Measurements from ENCODE around the gene SUPT6H. TPM values are rescaled to one million over a fixed set of nuclear protein-coding genes. Genes with fewer than 3 reads are reported as not detected.

SUPT6H gene
- total and polyA plus RNA-seq, 9 of the 15 experiments (the other 6 are each of a cell fraction or from before 2014, with no cell fraction given) = 1.7 to 77.7 (median 49.2) TPM

GRCh38 chr17:28612936-28613872 lies 48.8 kb upstream of the SUPT6H start (continued):
- TF ChIP-seq ZNF764 (CRISPR knock-in tag; IDR thresholded peaks at IDR 0.05; ENCODE audit: low read depth) (no peak), SRF (CRISPR knock-in tag; IDR thresholded peaks at IDR 0.05) (no peak), TARDBP (IDR thresholded peaks at IDR 0.05) (no peak), ETV1 (tag; conservative IDR thresholded peaks at IDR 0.05; ENCODE audit: low read depth) (no peak), EP400 (IDR thresholded peaks at IDR 0.05) (no peak), SMC3 (conservative IDR thresholded peaks at IDR 0.05; ENCODE audit: insufficient read depth, low read depth, low read length) (peak; percentile 48), RHOXF2B (CRISPR knock-in tag; conservative IDR thresholded peaks at IDR 0.05) (no peak), NR2C1 (IDR thresholded peaks at IDR 0.05) (no peak), NR2C1 (tag; IDR thresholded peaks at IDR 0.05) (no peak), TOE1 (IDR thresholded peaks at IDR 0.05; ENCODE audit: borderline replicate concordance) (no peak), TOE1 (CRISPR knock-in tag; IDR thresholded peaks at IDR 0.05; ENCODE audit: borderline replicate concordance, low read depth) (no peak), PHF21A (IDR thresholded peaks at IDR 0.05; ENCODE audit: borderline replicate concordance, low read depth) (no peak), ZNF79 (CRISPR knock-in tag; IDR thresholded peaks at IDR 0.05; ENCODE audit: low read depth) (no peak), ELF2 (CRISPR knock-in tag; IDR thresholded peaks at IDR 0.05) (no peak), SUPT5H (IDR thresholded peaks at IDR 0.05) (0 out of 2 replicates have a peak, but pooled peaks have one; percentile 11), ZNF134 (CRISPR knock-in tag; conservative IDR thresholded peaks at IDR 0.05) (no peak)
- TF ChIP-seq, protein P1, sequence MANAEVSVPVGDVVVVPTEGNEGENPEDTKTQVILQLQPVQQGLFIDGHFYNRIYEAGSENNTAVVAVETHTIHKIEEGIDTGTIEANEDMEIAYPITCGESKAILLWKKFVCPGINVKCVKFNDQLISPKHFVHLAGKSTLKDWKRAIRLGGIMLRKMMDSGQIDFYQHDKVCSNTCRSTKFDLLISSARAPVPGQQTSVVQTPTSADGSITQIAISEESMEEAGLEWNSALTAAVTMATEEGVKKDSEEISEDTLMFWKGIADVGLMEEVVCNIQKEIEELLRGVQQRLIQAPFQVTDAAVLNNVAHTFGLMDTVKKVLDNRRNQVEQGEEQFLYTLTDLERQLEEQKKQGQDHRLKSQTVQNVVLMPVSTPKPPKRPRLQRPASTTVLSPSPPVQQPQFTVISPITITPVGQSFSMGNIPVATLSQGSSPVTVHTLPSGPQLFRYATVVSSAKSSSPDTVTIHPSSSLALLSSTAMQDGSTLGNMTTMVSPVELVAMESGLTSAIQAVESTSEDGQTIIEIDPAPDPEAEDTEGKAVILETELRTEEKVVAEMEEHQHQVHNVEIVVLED (CRISPR knock-in tag; IDR thresholded peaks at IDR 0.05) = no peak
- TF ChIP-seq, protein P2, sequence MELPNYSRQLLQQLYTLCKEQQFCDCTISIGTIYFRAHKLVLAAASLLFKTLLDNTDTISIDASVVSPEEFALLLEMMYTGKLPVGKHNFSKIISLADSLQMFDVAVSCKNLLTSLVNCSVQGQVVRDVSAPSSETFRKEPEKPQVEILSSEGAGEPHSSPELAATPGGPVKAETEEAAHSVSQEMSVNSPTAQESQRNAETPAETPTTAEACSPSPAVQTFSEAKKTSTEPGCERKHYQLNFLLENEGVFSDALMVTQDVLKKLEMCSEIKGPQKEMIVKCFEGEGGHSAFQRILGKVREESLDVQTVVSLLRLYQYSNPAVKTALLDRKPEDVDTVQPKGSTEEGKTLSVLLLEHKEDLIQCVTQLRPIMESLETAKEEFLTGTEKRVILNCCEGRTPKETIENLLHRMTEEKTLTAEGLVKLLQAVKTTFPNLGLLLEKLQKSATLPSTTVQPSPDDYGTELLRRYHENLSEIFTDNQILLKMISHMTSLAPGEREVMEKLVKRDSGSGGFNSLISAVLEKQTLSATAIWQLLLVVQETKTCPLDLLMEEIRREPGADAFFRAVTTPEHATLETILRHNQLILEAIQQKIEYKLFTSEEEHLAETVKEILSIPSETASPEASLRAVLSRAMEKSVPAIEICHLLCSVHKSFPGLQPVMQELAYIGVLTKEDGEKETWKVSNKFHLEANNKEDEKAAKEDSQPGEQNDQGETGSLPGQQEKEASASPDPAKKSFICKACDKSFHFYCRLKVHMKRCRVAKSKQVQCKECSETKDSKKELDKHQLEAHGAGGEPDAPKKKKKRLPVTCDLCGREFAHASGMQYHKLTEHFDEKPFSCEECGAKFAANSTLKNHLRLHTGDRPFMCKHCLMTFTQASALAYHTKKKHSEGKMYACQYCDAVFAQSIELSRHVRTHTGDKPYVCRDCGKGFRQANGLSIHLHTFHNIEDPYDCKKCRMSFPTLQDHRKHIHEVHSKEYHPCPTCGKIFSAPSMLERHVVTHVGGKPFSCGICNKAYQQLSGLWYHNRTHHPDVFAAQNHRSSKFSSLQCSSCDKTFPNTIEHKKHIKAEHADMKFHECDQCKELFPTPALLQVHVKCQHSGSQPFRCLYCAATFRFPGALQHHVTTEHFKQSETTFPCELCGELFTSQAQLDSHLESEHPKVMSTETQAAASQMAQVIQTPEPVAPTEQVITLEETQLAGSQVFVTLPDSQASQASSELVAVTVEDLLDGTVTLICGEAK (IDR thresholded peaks at IDR 0.05) = no peak
- TF ChIP-seq, protein P2 (CRISPR knock-in tag; IDR thresholded peaks at IDR 0.05) = no peak

Measured in K562 (cell line).